ENCODE data around the gene TTYH1.
"Not testable (repeated sequence)": the region's sequence is repeated elsewhere in the genome, so short reads cannot be mapped to it uniquely, and the experiment has no call there.

The TTYH1 gene

DNA sequence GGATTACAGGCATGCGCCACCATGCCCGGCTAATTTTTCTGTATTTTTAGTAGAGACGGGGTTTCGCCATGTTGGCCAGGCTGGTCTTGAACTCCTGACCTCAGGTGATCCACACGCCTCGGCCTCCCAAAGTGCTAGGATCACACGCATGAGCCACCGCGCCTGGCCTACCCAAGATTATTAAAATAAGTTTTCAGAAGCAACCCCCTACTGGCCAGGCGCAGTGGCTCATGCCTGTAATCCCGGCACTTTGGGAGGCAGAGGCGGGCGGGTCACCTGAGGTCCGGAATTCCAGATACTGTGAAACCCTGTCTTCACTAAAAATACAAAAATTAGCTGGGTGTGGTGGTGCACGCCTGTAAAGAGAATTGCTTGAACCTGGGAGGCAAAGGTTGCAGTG, 31.1 kb downstream of the TTYH1 start:
- DNase-seq: not testable (repeated sequence)

DNA sequence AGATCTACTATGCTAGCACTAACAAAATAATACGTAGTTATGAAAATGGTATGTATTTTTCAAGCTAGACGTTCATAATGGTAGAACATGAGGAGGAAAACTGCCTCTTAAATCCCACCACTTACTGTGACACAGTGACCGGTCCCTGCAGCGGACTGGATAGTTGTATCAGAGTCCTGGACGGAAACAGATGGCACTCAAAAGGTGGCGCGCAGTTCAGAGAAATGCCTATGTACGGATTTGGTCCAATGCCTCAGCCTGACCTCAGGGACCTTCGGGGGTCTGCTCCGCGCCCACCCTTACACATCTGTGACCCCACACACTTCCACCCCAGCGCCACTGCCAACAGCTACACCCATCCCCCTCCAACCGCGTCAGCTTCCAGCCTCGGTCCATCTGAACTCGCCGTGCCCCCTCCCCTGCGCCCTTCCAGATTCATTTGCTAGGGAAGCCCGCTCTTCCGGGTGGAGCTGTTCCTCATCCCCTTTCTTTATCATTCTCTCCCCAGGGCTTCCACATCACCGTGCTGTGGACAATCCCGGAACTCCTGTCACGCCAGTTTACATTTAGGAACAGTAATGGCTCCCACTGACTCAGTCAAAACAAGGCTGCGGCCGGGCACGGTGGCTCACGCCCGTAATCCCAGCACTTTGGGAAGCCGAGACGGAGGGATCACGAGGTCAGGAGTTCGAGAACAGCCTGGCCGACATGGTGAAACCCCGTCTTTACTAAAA, 32.9 kb downstream of the TTYH1 start:
- peak; percentile 41 for DNase-seq

GRCh38 chr19:54448774-54449700, 33.8 kb downstream of the TTYH1 start, which contains the start of gene LENG8:
Gene LENG8, plus strand, starts transcription at chr19:54449199. Its CDS starts 2,146 bp downstream, at chr19:54451345.
- peak; percentile 97 for DNase-seq

- DNase-seq: no peak
These were observed 34.4 kb downstream of the TTYH1 start for GRCh38 chr19:54449701-54450069.

GRCh38 chr19:54451331-54451871, 36.1 kb downstream of the TTYH1 start:
- DNase-seq: no peak

- no peak for DNase-seq
These were observed 36.7 kb downstream of the TTYH1 start for GRCh38 chr19:54451997-54452396.

- DNase-seq: no peak
These were observed 37.4 kb downstream of the TTYH1 start for GRCh38 chr19:54452626-54453025.

DNA sequence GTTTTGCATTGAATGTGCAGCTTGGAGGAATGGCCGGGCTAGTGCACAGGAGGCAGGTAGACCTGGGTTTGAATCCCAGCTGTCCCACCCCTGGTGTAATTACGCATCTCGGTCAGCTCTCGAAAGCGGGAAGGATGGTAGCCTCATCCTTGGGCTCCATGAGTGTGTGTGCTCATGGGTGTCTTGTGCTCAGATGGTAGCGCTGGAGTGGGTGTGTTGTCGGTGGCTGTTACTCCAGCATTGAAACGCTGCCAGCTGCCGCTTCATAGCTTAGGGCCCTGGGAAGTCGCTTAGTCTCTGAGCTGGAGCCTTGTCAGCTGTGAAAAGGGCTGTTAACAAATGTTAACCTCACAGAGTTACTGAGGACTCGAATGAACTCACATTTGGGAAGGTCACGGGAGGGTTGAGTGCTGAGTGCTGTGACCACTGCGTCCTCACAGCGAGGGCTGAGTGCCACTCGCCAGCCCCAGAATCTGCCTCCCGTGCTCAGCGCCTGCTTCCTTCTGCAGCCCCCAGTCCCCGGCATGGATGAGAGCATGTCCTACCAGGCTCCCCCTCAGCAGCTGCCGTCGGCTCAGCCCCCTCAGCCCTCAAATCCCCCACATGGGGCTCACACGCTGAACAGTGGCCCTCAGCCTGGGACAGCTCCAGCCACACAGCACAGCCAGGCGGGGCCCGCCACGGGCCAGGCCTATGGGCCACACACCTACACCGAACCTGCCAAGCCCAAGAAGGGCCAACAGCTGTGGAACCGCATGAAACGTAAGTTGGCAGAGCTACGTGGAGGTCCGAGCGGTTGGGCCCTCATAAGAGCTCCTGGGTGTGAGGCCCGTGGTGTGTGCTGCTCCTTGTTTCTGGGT, 38.9 kb downstream of the TTYH1 start:
- DNase-seq: no peak

DNA sequence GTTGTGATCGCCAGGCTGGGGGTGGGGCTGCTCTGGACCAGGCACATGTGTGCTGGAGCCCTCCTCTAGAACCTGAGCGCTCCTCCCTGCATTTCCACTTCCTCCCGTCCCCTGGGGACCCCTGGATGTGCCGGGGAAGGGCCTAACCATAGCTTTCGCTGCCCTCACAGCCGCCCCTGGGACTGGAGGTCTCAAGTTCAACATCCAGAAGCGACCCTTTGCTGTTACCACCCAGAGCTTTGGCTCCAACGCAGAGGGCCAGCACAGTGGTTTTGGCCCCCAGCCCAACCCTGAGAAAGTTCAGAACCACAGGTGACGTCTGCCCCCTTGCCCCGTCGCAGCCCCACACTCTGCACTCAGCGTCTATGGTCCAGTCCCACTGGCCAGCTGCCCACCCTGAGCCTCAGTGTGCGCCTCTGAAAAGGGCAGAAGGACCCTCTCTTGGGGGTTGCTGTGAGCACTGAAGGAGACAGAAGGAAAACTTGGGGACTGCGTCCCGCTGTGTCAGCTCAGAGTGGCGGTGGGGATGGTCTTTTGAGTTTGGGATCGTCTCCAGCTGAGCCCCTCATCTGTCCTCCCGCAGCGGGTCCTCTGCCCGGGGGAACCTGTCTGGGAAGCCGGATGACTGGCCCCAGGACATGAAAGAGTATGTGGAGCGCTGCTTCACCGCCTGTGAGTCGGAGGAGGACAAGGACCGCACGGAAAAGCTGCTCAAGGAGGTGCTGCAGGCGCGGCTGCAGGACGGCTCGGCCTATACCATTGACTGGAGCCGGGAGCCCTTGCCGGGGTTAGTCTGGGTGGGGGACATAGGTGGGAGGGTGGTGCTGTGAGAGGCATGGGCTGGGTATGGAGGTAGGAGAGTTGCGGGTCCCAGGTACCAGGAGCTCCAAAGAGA, 39.8 kb downstream of the TTYH1 start:
- DNase-seq: no peak

DNA sequence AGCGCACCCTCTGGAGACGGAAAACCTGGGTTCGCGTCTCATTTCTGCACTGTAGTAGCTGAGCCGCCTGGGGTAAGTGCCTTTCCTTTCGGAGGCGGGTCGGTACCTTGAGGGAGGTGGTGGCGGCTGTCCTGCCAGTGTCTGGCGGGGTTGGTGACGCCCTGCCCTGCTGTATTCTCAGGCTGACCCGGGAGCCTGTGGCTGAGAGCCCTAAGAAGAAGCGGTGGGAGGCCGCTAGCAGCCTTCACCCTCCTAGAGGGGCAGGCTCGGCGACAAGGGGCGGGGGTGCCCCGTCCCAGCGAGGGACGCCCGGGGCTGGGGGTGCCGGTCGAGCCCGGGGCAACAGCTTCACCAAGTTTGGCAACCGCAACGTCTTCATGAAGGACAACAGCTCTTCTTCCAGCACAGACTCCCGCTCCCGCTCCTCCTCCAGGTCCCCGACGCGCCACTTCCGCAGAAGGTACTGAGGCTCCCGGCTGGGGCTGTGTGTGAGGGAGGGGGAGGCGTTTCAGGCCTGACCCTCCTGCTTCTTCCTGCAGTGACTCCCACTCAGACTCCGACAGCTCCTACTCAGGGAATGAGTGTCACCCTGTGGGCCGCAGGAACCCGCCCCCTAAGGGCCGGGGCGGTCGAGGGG, 40.6 kb downstream of the TTYH1 start:
- DNase-seq: no peak

DNA sequence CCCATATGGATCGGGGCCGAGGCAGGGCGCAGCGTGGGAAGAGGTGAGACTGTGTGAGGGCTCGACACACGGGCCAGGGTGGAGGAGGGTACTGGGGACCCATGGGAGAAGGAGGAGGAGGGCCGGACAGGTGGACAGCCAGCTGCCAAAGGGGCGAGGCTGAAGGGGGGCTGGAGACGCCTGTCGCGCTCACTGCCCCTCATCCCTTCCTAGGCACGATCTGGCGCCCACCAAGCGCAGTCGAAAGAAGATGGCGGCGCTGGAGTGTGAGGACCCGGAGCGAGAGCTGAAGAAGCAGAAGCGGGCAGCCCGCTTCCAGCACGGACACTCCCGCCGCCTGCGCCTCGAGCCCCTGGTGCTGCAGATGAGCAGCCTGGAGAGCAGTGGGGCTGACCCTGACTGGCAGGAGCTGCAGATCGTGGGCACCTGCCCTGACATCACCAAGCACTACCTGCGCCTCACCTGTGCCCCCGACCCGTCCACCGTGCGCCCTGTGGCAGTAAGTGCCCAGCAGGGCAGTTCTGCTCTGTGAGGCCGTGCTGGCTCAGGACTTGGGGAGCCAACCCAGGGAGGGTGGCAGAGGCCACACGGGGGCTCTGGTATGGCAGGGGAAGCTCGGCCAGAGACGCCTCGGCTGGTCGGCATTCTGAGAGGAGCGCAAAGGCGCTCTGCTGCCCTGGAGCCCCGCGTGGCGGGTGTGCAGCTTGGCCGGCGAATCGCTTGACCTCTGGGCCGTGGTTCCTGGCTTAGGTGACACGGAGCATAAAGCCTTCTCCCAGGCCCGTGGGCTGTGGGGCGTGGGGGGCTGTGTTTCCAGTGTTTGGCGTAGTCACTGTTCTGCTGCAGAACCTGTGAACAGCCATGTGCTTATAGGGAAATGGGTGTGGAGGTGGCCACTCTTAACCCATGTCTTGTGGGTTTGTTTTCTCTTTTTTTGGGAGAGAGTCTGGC, 41.4 kb downstream of the TTYH1 start:
- no peak for DNase-seq

- DNase-seq: no peak
These were observed 42.7 kb downstream of the TTYH1 start for GRCh38 chr19:54457773-54458647.

DNA sequence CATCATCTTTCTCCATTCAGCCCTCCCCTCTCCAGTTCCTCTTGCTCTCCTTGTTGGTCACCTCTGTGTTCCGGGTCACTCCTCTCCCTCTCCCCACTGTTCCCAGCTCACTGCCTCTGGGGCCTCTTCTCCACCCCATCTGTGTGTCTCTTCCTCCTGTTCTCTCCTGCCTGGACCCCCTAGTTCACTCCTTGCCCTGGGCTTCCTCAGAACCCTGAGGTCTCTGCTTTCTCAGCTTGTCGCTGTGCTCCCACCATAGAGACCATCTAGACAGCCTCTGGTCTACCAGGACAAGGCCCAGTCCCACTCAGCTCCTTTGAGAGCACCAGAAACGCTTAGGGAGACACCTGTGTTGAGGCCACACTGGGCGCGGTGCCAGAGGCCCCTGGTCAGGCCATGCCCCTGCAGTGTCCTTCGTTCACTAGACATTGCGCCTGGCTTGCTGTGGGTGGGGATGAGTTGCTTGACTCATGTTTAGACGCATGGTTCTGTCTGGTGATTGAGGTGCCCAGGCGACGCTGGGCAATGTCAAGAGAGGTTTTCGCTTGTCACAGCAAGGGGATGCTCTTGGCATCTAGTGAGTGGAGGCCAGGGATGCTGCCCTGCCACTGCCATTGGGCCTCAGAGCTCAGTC, 43.5 kb downstream of the TTYH1 start:
- DNase-seq: no peak

DNA sequence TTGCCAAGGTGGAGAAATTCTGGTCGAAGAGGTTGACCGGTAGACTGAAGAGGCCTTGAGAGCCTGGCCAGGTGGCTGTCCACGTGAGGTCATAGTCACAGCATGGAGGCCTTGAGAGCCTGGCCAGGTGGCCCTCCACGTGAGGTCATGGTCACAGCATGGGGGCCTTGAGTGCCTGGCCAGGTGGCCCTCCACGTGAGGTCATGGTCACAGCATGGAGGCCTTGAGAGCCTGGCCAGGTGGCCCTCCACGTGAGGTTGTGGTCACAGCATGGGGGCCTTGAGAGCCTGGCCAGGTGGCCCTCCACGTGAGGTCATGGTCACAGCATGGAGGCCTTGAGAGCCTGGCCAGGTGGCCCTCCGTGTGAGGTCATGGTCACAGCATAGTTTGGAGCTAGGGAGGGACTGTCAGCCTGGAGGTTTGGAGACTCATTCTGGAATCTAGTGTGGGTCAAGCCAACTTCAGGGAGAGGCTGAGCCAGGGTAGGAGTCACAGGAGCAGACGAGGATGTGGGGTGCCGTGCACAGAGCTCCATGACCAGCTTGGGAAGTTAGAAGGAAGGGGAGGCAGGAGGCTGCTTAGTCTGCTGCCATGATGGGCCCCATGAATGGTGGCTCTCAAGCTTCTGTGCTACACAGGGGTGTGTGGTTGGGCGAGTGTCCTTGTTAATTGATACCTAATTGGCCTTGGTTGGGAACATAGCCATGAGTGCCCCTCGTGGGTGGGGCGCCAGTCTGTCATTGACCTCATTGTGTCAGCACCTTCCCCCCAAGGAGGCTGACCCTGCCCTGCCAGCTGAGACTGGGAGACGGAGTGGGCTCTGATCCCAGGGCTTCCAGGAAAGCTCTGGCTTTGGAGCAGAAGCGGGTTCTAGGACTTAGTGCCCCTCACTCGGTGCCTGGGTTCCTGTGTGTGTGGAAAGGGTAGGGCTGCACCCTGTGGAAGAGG, 44.3 kb downstream of the TTYH1 start:
- DNase-seq: no peak

DNA sequence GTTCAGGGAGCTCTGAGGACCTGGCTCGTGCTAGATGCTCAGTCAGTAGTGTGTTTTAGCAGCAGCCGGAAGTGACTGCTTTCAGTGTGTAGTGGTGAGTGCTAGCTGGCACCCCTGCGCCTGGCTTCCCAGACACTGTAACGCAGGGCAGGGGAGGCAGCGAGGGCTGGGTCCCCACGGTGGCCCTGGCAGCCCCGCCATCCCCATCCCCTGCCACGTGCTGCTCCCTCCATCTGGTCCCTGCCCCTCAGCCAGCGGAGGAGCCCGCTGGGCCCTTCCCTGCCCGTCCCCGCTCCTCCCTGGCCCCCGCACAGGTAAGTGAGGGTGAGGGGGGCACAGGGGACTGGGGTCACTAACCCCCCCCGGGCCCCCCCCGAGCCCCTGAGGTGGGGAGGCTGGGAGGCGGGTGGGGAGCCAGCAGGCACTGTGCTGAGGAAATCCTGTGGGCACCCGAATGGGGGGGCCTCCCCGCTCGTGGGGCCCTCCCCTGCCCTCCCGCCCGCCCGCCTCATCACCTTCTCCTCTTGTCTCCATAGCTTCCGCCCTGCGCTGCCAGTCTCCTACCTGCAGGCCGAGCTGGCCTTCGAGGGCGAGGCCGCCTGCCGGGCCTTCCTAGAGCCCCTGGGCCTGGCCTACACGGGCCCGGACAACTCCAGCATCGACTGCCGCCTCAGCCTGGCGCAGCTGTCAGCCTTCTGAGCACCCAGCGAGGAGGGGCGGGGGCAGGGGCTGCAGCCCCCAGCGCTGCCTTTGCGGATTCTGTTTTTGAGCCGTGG, 45.2 kb downstream of the TTYH1 start:
- no peak for DNase-seq

DNA sequence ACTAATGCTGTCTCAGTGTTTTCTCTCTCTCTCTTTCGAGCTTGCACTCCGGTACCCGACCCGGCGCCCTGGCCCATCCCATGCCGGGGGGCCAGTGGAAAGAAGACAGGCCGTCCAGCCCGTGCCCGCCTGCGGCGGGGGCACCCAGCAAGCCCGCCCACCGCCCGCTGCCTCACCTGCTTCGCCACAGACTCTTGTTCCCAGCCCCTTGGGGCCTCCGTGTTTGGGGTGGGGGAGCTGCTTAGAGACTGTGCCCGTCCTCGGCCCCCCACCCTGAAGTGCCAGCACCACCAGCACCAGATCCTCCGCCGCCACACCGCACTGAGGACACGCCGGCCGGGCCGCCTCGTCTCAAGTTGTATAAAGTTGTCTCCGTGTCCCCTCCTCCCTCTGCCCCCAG, 45.9 kb downstream of the TTYH1 start:
- DNase-seq: no peak

Measured in CD4-positive, alpha-beta T cell treated with Interleukin-6 for 4 hours (primary cell).